WI38 (cell line): ENCODE measurements around the gene GMDS.

Experiments
- H3K4me3 ChIP-seq: 2 replicates; pipeline ENCODE4 v1.5.1; 2011; ENCODE audit warnings: low read depth, mild to moderate bottlenecking, control low read depth, low read length
- CTCF ChIP-seq: IDR thresholded peaks from 2 replicates; pipeline ENCODE4 v1.5.1; 2012; ENCODE audit warnings: low read depth, mild to moderate bottlenecking, control low read depth, low read length

Gene GMDS

GRCh38 chr6:2140438-2141128 is 104.8 kb downstream of the GMDS start:
- no peak overlapping the region for H3K4me3 ChIP-seq

DNA sequence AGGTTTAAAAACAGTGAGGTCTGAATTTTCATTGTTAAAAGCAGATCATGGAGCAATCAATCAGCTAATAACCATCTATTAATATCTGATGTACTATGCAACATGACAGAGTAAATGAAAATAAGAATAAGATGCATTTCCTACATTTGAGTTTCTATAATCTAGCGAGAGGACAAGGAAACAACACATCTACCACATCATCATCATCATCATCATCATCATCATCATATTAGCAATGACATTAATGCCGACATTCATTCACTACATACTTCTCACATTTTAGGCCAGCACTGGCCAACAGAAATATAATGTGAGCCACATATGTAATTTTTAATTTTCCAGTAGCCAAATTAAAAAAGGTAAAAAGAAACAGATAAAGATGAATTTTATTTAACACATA is 110.0 kb downstream of the GMDS start:
- no peak for TF ChIP-seq CTCF
- H3K4me3 ChIP-seq: no peak overlapping the region

More at GRCh38 chr6:2140438-2141128, 104.8 kb downstream of the GMDS start:
- no peak for TF ChIP-seq CTCF

GRCh38 chr6:2134554-2134953 is 110.9 kb downstream of the GMDS start:
- TF ChIP-seq CTCF: no peak
- no peak overlapping the region for H3K4me3 ChIP-seq

DNA sequence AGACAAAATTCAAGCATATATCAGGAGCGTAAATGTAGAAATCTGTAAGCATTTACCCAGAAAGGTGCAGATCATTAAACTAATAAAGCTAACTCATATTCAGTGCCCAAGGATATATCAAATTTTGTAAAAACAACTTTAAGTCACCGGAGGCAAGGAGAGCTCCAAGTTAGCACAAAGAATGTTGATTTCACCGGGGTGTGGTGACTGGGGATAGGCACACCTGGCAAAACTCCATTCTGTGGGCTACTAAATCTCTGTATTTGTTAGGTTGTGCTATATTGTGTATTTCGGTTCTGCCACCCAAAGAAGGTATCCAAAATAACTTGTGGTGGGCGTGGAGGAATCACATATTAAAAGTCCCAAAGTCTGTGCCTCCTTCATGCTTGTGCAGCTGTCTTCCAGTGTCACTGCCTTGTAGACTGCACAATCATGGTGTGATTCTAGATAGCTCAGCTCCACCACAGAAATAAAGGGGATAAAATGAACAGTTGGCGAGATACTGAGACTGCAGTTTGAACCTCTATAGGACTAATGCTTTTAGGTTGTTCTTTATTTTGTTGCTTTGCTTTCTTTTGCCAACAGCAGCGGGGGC is 111.6 kb downstream of the GMDS start:
- TF ChIP-seq CTCF: no peak
- no peak overlapping the region for H3K4me3 ChIP-seq

GRCh38 chr6:2132916-2133315 is 112.5 kb downstream of the GMDS start:
- no peak overlapping the region for H3K4me3 ChIP-seq
- TF ChIP-seq CTCF: no peak

GRCh38 chr6:2132416-2132815 is 113.0 kb downstream of the GMDS start:
- no peak overlapping the region for H3K4me3 ChIP-seq
- TF ChIP-seq CTCF: no peak

GRCh38 chr6:2129182-2129621 is 116.2 kb downstream of the GMDS start:
- H3K4me3 ChIP-seq: no peak overlapping the region

More at GRCh38 chr6:2129182-2129621, 116.2 kb downstream of the GMDS start:
- TF ChIP-seq CTCF: no peak
